ENCODE measurements around the gene OVCA2.

The OVCA2 gene

DNA sequence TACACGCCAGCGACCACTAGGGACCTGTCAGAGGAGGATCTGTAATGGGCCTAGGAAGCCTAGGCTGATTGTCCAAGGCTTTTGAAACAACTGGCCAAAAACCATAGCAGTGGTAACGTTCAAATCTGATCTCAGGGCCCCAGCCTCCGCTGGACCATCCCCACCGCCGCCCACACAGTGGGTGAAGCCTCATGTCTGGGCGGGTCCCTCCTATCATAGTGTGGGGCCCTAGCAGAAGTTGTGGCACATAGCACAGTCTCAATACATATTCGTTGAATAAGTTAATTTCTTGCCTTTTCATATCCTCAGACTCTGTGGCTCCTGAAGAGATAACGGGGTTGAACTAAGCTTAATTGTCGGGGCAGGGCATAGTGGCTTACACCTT, 11.1 kb upstream of the OVCA2 start:
- no peak for DNase-seq (ENCODE audit: low read depth in 2 of 2, low spot score in 1 of 2)

DNA sequence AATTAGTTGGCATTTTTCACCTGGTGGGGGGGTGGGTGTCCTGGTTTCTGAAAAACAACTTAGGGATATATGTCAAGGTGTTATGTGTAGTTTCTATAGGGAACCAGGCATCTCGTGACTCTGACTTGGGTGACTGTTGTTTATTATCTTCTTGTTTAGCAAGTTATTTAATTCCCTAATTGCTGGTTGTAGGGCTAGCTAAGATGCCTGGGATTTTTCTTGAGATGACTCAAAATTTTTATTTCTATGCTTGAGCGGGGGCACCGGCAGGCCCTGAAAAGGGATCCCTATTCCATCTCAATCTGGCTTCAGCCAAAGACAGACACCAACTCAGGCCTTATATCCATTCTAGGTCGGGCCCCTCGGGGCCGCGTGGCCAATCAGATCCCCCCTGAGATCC, 8.7 kb upstream of the OVCA2 start:
- DNase-seq (ENCODE audit: low read depth in 2 of 2, low spot score in 1 of 2) = no peak

DNA sequence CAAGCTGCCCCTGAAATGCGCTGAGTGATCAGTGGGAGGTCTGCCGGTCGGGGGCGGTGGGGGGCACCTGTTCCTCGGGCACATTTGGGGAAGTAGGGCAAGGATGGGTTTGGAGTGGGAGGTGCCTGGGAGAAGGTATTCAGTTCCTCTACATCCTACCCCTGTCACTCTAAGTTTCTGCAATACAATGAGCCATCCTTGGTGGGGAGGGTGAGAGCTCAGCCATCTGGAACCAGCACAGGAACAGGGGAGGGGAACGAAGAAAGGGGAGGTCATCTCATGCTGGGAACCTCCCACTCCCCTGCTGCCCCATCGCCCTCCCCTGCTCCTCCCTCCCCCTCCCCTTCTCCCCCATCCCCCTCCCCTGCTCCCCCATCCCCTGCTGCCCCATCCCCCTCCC, 7.7 kb upstream of the OVCA2 start:
- no peak for DNase-seq (ENCODE audit: low read depth in 2 of 2, low spot score in 1 of 2)

DNA sequence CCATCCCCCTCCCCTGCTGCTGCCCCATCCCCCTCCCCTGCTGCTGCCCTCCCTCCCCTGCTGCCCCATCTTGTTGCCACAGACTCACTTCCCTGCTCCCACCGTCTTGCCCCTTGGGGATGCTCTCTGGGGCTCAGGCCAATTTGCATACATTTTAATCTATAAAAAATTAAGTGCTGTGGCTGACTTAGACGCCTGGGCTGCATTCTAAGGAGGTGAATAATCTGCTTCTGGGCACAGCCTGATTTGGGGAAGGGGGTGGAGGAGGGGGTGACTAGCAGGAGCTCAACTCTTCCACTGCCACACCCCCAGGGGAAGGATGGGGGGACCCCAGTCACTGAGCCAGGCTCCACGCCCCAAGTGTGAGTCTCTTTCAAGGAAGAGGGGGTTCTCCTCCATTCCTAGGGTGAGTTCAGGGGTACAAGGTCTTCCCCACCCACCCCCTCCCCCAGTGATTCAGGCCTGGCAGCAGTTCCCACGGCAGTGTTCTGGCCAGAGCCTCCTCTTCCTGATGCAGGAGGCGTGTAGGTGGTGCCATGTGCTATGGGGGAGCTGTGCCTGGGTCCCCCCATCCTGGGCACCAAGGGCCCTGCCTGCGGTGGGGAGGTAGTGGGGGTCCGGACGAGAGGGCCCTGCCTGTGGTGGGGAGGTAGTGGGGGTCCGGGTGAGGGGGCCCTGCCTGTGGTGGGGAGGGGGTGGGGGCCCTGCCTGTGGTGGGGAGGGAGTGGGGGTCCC, 6.8 kb upstream of the OVCA2 start:
- DNase-seq (ENCODE audit: low read depth in 2 of 2, low spot score in 1 of 2) = no peak

DNA sequence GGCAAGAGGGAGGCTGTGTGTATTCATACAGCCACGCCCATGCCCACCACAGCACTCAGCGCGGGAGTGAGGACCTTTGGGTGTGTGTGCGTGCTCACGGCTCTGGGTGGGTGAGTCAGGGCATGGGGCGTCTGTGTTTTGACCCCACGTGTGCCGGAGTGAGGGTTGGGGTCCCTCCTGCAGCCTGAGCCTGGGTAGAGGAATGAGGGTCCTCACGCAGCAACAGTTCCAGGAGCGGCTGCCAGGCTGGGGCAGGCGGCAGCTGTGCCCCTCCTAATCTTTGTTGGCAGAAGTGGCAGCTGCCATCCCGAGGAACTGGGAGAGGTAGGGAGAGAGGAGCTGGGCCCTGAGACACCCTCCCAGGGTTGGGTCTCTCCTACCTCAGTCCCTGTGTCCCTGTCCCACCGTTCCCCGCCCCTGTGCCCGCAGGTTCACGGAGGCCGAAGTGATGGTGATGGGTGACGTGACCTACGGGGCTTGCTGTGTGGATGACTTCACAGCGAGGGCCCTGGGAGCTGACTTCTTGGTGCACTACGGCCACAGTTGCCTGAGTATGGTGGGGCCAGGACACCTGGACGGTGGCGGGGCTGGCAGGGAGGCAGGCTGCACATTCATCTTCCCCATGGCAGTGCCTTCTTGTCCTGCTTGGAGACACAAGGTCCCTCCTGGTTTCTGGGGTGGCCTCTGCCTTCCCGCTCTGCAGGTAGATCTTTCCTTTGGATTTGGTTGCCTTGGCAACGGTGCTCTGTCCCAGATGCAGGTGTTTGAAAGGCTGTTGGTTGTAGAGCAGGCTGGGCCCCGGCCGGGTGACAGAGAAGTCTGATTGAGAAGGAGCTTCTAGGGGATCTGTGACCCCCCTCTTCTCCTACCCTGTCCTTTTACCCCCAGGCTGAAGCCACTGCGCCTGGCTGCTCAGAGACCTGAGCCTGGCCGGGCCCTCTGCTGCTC, 6.0 kb upstream of the OVCA2 start:
- no peak for DNase-seq (ENCODE audit: low read depth in 2 of 2, low spot score in 1 of 2)

DNA sequence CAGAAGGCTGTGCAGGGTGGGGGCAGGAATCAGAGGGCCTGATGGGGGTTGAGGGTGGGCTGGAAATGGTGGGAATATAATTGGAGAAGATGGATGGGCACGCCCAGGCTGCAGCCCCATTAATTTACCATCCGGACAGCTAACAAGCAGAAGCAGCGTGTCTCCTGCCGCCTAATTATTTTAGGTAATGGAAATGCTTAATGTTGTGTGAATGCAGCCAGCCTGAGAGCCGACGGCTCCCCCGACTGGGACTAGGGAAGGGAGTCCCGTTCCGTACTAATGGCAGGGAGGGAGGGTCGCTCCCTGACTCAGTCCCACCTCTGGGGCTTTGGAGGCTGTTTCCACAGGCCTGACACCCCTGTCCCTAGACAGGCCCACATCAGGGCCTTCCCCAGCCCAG, 4.7 kb upstream of the OVCA2 start:
- DNase-seq (ENCODE audit: low read depth in 2 of 2, low spot score in 1 of 2) = no peak

DNA sequence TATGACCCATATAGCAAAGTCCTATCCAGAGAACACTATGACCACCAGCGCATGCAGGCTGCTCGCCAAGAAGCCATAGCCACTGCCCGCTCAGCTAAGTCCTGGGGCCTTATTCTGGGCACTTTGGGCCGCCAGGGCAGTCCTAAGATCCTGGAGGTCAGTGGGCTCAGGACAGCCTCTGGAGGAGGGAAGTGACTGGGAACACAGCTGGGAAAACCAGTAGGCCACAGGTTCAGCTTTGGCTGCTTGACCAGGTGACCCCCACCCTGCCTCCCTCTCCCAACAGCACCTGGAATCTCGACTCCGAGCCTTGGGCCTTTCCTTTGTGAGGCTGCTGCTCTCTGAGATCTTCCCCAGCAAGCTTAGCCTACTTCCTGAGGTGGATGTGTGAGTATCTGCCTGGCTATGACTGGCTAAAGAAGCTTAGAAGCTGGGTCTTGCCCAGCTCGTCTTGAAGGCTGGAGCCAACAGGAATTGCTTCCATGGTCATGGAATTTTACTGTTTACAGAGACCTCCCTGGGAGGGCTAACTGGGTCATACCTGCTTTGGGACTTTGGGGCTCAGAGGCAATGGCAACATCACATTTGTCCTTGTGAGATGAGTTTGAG, 1.5 kb upstream of the OVCA2 start:
- no peak for DNase-seq (ENCODE audit: low read depth in 2 of 2, low spot score in 1 of 2)

DNA sequence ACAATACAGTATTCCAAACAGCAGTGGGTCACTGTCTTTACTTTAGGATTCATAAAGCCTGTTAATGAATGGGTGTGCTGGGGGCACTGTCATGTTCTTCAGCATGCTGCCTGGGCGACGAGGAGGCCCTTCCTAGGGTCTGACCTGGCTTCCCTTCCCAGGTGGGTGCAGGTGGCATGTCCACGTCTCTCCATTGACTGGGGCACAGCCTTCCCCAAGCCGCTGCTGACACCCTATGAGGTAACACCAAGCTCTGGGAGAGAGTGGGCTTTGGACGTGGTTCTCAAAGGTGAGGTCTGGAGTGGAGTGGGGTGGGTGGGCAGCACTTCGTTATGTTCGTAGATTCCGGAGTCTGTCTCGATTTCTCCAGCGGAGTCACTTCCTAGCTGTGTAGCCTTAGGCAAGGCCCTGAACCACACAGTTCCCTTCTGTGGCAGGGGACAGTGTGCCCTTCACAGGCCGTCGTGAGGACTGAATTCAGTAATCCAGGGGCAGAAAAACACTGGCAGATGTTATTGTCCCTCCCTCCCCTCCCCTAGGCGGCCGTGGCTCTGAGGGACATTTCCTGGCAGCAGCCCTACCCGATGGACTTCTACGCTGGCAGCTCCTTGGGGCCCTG, 771 bp upstream of the OVCA2 start:
- no peak for DNase-seq (ENCODE audit: low read depth in 2 of 2, low spot score in 1 of 2)

DNA sequence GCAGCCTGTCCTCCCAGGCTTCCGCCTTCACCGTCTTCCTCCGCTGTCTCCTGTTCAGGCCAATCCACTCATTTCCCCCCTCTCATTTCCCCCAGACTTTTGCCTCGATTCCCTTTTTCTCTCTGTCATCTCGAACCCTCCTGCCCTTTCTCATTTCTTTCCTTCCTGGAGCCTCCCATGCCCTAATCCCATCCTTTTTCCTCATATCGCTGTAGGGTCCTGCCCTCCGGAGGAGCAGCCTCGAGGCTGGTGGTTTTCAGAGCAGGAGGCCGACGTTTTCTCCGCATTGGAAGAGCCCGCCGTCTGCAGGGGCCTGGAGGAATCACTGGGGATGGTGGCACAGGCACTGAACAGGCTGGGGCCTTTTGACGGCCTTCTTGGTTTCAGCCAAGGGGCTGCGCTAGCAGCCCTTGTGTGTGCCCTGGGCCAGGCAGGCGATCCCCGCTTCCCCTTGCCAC, 597 bp downstream of the OVCA2 start:
- DNase-seq (ENCODE audit: low read depth in 2 of 2, low spot score in 1 of 2) = no peak

DNA sequence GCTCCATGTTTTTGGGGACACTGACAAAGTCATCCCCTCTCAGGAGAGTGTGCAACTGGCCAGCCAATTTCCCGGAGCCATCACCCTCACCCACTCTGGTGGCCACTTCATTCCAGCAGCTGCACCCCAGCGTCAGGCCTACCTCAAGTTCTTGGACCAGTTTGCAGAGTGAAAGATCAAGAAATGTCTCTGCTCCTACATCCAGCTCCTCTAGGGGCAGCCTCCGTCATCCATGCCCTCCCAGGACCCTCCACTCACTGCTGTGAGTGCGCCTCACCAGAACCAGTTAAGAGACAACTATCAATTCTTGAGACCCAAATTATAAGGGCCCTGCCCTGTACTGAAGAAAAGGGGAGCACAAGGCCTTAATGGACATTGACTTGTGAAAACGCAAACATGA, 1.1 kb downstream of the OVCA2 start:
- no peak for DNase-seq (ENCODE audit: low read depth in 2 of 2, low spot score in 1 of 2)

DNA sequence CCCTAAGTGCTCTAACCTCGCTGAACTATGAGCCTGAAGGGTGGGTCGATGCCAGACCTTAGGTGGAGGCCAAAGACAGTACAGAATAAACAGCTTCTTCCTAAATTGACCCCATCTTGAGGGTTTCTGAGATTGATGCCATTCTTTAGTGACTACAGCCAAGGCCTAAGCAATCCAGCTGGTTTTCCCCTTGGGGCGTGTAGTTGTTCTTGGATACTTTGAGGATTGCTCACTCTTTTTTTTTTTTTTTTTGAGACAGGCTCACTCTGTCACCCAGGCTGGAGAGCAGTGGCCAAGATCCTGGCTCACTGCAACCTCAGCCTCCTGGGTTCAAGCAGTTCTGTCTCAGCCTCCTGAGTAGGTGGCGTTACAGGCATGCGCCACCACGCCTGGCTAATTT, 2.0 kb downstream of the OVCA2 start:
- DNase-seq (ENCODE audit: low read depth in 2 of 2, low spot score in 1 of 2) = no peak

DNA sequence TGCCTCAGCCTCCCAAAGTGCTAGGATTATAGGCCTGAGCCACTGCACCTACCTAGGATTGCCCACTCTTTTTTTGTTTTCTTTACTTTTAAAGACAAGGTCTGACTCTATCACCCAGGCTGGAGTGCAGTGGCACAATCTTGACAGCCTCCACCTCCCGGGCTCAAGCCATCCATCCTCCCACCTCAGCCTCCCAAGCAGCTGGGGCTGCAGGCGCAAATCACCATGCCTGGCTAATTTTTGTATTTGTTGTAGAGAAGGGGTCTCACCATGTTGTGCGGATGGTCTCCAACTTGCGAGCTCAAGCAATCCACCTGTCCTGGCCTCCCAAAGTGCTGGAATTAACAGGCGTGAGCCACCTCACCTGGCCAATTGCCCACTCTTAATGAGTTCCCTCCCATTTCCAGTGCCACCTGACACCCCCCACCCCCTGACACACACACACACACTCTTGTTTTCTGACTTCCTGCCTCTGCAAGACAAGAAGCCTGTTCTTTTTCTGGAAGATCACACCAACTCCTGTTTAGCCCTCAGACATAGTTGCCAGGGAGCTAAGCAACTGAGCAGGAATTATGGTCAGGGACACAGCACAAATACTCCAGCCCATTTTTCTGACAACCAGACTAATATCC, 2.6 kb downstream of the OVCA2 start:
- DNase-seq (ENCODE audit: low read depth in 2 of 2, low spot score in 1 of 2) = no peak

DNA sequence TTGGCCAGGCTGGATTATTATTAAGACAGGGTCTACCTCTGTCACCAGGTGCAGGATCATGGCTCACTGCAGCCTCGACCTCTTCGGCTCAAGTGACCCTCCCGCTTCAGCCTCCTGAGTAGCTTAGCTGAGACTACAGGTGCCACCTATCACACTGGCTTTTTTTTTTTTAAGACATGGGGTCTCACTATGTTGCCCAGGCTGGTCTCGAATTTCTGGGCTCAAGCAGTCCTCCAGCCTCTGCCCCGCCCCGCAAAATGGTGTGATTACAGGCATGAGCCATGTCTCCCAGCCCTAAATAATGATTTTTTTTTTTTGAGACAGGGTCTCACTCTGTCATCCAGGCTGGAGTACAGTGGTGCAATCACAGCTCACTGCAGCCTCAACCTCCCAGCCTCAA, 5.8 kb downstream of the OVCA2 start:
- DNase-seq (ENCODE audit: low read depth in 2 of 2, low spot score in 1 of 2) = no peak

DNA sequence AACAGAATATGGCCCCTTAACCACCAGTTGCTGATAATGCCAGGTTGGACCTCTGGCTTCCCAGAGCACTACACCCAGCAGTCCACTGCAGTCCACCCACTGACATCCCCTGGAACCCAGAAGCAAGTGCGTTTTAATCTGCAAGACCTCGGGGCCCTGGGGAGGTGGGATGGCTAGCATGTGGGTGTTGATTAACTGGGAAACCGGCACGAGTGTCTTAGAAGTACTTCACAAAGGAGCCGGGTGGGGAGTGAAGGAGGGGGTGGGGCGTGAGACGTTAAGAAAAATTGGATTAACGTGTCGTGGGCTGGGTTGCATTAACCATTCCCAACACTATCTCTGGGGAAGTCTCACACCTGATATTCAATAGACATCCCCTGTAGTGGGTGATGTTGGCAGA, 7.0 kb downstream of the OVCA2 start:
- no peak for DNase-seq (ENCODE audit: low read depth in 2 of 2, low spot score in 1 of 2)

DNA sequence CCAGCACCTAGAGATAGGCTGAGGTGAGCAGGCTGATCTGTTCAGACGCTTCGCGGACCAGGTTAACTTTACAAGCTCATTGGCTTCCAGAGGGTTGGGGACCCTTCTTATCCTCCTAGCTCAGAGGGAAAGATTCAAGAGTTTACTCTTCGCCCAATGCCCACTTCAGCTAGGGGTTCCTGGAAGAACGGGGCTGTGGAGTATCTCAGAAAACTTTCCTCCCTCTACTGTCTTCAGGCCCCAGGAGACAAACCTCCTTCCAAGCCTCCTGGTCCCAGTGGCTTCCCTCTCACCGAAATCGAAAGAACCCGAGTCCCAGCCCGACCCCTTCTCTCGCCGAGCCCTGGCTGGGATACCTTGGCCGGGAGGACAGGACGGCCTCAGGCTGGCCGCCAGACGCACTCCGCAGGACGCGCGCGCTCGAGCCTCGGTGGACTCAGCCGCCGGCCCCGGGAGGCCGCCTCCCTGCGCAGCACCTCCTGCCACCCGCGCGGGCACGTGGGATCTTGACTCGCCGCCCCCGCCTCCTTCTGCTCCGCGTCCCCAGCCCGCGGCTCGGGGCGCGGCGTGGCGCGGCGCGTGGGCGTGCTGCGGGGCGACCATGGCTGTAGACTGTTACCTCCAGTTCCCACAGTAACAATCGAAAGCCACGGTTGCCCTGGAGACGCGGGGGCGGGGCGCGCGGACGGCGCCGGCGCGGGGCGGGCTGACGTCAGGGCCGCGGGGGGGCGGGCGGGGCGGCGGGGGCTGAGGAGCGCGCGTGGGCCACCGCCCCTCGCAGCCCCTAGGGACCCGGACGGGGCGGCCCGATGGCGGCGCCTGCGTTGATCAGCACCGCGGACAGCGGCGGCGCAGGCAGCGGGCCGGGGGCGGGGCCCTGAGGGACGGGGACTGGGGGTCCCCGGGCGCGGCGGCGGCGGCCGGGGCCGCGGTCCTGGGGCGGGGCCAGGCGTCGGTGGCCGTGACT, 7.8 kb downstream of the OVCA2 start:
- DNase-seq (ENCODE audit: low read depth in 2 of 2, low spot score in 1 of 2) = peak; percentile 86 to 90

DNA sequence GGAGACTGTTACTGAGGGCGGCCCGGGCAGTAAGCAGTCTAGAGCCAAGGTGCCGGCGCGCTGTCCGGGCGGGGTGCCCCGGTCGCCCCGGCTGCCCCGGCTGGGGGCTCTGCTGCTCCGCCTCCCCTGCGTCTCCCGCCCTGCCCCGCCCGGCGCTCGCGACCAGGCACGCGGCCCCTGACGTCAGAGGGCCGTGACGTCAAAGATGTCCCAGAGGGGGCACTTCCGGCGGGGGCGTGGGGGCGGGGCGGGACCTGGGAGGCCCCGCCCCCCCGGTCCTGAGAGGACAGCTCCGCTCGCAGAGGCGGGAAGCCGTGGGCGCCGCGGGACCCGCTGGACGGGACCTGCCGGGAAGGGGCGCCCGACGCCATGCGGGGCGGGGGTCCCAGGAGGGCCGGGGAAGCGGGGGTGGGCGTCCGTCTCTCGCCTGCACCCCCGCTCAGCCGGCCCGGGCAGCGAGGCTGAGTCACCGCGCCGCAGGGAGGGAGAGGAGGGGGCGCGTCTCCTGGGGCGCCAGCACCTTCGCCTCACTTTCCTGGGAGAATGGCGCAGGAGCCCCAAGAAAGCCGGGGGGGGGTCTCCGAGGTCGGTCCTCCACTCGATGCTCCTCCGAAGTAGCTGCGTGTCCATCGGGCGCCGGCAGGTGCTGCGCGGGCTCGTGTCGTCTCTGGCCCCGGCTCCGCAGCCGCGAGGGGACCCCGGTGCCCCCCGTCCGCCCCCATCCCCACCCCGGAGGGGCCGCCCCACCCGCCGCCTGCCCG, 8.7 kb downstream of the OVCA2 start:
- peak in 1 of 2 donors; percentile 41 for DNase-seq (ENCODE audit: low read depth in 2 of 2, low spot score in 1 of 2)

DNA sequence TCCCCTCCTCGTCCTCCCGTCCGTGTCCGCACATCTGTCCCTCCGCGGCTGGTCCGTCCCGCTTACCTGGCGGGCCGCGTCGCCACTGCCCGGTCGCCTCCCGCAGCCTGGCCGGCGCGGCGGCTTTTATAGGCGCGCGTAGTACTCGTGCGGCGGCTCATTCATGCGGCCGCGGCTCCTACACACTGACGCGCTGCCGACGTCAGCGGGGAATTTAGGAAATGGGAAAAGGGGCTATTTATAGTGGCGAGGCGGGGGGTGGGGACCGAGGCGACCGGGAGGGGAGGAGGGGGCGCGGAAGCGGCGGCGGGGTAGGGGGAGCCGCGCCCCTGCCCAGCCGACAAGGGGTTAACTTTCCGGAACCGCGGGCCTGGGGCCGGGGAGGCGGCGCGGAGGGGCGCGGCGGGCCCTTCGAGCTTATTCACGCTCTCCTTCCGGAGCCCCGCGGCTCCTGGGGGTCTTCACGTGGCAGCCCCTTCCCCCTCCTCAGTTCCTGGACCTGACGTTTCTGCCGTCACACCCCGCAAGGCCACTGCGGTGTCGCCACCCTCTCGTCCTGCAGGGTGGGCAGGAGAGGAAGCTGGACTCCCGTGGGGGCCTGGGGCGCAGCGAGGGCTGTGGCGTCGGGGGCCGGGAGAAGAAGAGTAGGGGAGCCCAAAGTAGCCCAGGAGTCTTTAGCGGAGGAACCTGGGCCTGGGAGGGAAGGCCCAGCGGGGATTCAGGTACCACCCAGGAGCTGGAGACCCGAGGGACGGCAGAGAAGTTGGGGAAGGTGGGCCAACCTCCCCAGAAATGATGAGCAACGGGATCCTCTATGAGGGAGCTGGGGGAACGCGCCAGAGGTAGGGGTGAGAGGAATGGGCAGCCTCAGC, 9.5 kb downstream of the OVCA2 start:
- no peak for DNase-seq (ENCODE audit: low read depth in 2 of 2, low spot score in 1 of 2)

DNA sequence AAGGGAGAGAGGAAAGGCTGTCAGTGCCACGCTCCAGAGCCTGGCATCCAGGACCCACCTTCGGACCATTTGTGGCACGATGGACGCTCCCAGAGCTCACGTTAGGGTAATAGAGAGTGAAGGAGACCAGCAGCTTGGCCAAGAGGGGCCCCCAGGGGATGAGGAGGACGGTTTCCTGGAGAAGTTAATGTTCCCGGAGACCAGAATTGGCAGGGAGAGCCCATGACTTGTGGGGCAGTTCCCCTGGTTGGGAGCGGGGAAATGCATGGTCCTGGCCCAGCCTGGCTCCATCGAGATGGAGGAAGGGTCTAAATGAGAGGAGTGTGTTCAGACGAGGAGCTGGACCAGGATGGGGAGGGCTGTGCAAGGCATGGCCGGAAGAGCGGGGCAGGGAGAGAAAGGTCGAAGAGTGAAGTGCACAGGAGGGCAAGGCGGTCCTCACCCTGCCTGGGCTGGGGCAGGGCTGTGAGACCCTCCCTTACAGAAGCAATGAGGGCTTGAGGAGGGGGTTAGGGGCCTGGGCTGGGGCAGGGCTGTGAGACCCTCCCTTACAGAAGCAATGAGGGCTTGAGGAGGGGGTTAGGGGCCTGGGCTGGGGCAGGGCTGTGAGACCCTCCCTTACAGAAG, 10.2 kb downstream of the OVCA2 start:
- DNase-seq (ENCODE audit: low read depth in 2 of 2, low spot score in 1 of 2) = no peak
